Parathyroid adenoma (tissue), 2 donors: Measurements from ENCODE around the gene SYDE2.

Source experiments
- H2AFZ ChIP-seq: fragments of 300-600 bp; sonication (generic); one replicate; pipeline ENCODE4 v1.7.0; 2017; ENCODE audit warnings: antibody characterized with exemption, mild to moderate bottlenecking
- H3K27ac ChIP-seq: fragments of 300-600 bp; sonication (generic); one replicate; pipeline ENCODE4 v1.7.0; 2017
- H3K27me3 ChIP-seq: fragments of 300-600 bp; sonication (generic); one replicate; pipeline ENCODE4 v1.7.0; 2017; ENCODE audit warnings: low read length; ENCODE audit not compliant: control insufficient read depth, insufficient read depth
- H3K36me3 ChIP-seq: fragments of 300-600 bp; sonication (generic); one replicate; pipeline ENCODE4 v1.7.0; 2017; ENCODE audit warnings: low read length; ENCODE audit not compliant: control insufficient read depth, insufficient read depth
- H3K4me1 ChIP-seq: fragments of 300-600 bp; sonication (generic); one replicate; pipeline ENCODE4 v1.7.0; 2017; ENCODE audit warnings: control low read depth
- H3K4me2 ChIP-seq: fragments of 300-600 bp; sonication (generic); one replicate; pipeline ENCODE4 v1.7.0; 2017; ENCODE audit warnings: low read length
- H3K4me3 ChIP-seq: fragments of 300-600 bp; sonication (generic); one replicate; pipeline ENCODE4 v1.7.0; 2017; ENCODE audit warnings: low read depth, low read length
- H3K79me2 ChIP-seq: fragments of 300-600 bp; sonication (generic); one replicate; pipeline ENCODE4 v1.7.0; 2017; ENCODE audit warnings: control low read depth
- H3K9ac ChIP-seq: fragments of 300-600 bp; sonication (generic); one replicate; pipeline ENCODE4 v1.7.0; 2017; ENCODE audit warnings: mild to moderate bottlenecking
- H3K9me3 ChIP-seq: fragments of 300-600 bp; sonication (generic); one replicate; pipeline ENCODE4 v1.7.0; 2017; ENCODE audit warnings: low read length; ENCODE audit not compliant: control insufficient read depth
- TF ChIP-seq, protein P1 (sequence below): fragments of 300-600 bp; sonication (generic); IDR thresholded peaks from one replicate; pipeline ENCODE4 v1.7.0; 2017; ENCODE audit warnings: antibody characterized with exemption, mild to moderate bottlenecking
- donor health status: primary hyperparathyroidism.

Gene SYDE2

DNA sequence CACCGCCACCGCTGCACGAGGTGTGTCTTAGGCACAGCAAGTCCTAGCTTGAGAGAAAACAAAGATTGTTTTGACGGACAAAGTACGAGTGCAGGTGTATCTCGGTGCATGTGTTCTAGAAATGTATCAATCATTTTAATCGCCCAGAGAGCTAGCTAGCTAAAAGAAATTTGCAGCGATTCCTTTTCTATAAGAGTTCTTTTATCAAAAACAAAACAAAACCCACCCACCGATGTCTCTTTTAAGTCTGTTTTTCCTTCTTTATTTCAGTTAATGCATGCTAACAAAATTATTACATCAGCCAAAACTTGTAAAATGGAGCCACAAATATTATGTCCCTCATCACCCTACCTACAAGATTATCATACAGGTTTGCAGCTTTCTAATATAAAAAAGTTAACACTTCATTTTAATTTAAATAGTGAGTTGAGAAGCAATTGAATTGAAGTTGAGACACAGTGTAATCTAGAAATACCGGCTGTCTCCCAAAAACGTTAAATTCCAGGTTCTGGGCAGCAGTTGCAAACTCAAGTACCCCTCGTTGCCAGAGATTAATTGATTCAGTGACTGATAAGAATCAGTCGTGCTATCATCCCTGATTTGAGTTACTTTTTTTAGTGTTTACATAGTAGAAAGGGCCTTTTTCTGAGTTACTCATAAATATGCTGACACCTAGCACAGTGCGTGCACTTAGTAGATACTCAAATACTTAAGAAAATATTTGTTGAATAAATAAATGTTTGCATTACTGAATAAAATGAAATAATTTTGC, 1.5 kb upstream of the SYDE2 start:
- peak overlapping the region; percentile 97 for H2AFZ ChIP-seq
- H3K4me3 ChIP-seq, result peak overlapping the region; percentile 93
- no peaks in the 10 kb centered on the region for H3K4me1 ChIP-seq
- TF ChIP-seq, protein P1, sequence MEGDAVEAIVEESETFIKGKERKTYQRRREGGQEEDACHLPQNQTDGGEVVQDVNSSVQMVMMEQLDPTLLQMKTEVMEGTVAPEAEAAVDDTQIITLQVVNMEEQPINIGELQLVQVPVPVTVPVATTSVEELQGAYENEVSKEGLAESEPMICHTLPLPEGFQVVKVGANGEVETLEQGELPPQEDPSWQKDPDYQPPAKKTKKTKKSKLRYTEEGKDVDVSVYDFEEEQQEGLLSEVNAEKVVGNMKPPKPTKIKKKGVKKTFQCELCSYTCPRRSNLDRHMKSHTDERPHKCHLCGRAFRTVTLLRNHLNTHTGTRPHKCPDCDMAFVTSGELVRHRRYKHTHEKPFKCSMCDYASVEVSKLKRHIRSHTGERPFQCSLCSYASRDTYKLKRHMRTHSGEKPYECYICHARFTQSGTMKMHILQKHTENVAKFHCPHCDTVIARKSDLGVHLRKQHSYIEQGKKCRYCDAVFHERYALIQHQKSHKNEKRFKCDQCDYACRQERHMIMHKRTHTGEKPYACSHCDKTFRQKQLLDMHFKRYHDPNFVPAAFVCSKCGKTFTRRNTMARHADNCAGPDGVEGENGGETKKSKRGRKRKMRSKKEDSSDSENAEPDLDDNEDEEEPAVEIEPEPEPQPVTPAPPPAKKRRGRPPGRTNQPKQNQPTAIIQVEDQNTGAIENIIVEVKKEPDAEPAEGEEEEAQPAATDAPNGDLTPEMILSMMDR, result no peak
- no peaks in the 10 kb centered on the region for H3K36me3 ChIP-seq
- peak overlapping the region; percentile 90 for H3K27ac ChIP-seq
- no peak overlapping the region for H3K9ac ChIP-seq
- no peaks in the 10 kb centered on the region for H3K9me3 ChIP-seq
- H3K27me3 ChIP-seq, result no peaks in the 10 kb centered on the region
- no peaks in the 10 kb centered on the region for H3K79me2 ChIP-seq
- H3K4me2 ChIP-seq, result peak overlapping the region; percentile 95

DNA sequence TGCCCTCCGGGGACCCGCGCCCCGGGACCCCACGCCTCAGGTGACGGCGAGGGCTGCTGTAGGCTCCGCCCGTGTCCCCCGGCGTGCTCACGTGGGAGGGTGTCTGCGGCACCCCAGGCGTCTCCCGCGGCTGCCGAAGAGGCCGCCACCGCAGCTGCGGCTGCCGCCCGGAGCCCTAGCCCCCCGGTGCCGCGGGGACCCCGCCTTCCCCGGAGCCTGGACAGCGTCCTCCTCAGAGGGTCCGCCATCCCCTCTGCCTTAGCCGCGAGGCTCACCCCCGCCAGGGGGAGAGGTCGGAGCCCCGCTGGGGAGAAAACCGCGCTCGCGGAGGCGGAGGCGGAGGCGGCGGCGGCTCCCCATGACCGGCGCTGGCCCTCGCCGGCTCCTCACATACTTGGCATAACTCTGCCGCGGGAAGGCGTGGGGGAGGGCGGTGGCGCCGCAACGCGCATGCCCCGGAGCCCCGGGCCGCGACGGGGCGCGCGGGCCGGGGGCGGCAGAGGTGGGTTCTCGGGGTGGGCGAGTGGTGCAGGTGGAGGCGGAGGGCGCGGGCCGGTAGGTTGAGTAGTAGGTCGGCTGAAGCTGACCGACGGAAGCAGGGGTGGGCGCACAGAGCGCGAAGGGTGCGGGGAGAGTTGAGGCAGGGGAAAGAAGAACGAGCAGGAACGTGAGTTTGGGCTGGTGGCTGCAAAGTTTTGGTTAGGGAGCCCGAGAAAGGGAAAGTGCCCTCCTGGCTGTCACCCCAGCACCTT, 700 bp upstream of the SYDE2 start:
- H3K27ac ChIP-seq, result peak overlapping the region; percentile 90
- H3K4me1 ChIP-seq, result no peaks in the 10 kb centered on the region
- H3K9me3 ChIP-seq, result no peaks in the 10 kb centered on the region
- peak overlapping the region; percentile 97 for H2AFZ ChIP-seq
- H3K27me3 ChIP-seq, result no peaks in the 10 kb centered on the region
- peak overlapping the region; percentile 95 for H3K4me2 ChIP-seq
- TF ChIP-seq, protein P1, result no peak
- no peaks in the 10 kb centered on the region for H3K36me3 ChIP-seq
- H3K79me2 ChIP-seq, result no peaks in the 10 kb centered on the region
- H3K9ac ChIP-seq, result peak overlapping the region; percentile 46
- peak overlapping the region; percentile 93 for H3K4me3 ChIP-seq

DNA sequence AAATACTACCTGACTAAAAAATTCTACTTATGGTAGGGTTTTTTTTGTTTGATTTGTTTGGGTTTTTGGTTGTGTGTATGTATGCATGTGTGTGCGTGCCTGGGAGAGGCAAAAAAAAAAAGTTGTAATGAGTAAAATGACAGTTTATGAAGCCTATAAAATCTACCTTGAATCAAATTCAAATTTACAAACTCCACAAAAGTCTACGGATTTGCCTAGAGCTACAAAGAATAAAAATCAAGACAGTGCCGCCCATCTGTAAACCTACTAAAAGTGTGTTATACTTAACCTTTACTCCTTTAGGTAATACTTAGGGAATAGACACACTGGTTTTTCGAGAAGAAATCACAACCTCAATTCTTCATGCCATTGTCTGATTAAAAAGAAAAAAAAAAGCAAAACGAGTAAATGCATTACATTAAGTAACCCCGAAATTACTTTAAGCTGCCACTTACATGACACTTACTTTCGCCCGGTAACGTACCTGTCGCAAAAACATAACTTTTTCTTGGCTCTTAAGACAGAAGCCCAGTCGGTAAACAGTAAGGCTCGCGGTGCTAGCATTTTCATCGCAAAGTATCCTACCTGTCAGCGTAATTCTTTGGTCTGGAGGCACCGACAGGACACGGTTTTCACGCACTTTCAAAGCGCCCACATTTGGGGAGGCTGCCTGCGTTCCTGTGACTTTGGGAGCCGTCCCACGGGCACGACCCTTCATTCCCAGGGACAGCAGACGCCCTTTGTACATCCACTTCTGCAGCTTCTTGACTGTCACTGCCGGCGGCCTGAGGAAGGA, 951 bp downstream of the SYDE2 start:
- TF ChIP-seq, protein P1, result no peak
- Histone ChIP-seq H3K36me3 (no peaks in the 10 kb centered on the region), H3K4me2 (peak overlapping the region; percentile 95), H3K9me3 (no peaks in the 10 kb centered on the region), H3K27ac (peak overlapping the region; percentile 90), H3K9ac (no peak overlapping the region), H3K79me2 (no peaks in the 10 kb centered on the region), H3K4me1 (no peaks in the 10 kb centered on the region), H3K4me3 (peak overlapping the region; percentile 93), H3K27me3 (no peaks in the 10 kb centered on the region), H2AFZ (peak overlapping the region; percentile 97)

DNA sequence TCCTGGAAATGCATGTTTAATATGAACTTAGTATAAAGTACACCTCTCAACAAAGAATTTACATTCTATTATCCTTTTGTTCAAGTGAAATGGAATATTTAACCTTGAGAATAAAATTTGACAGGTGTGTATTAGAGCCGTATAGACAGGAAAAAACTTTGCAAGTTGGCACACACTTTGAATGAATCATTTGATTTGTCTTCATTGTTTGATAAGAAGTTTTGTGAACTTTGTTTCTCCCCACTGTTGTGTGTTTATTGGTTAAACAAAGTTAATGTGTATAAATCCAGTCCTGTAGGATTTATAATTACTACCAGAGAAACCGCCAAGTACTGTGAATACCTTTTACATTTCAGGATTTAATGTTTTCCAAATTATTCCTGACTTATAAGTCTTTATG, 2.0 kb downstream of the SYDE2 start:
- Histone ChIP-seq H3K4me2 (peak overlapping the region; percentile 95), H3K79me2 (no peaks in the 10 kb centered on the region), H3K9me3 (no peaks in the 10 kb centered on the region), H3K4me1 (no peaks in the 10 kb centered on the region), H3K27ac (no peak overlapping the region), H3K9ac (no peak overlapping the region), H3K36me3 (no peaks in the 10 kb centered on the region), H2AFZ (no peak overlapping the region), H3K4me3 (peak overlapping the region; percentile 93), H3K27me3 (no peaks in the 10 kb centered on the region)
- TF ChIP-seq, protein P1, result no peak
